Panc1 (cell line): Measurements from ENCODE around the gene CA12.

Source experiments
- POLR2AphosphoS5 ChIP-seq: IDR thresholded peaks from 2 replicates; pipeline ENCODE4 v1.6.1; 2012; ENCODE audit warnings: mild to moderate bottlenecking, low read depth, low read length, moderate library complexity
- SIN3A ChIP-seq: IDR thresholded peaks from 2 replicates; pipeline ENCODE4 v1.6.1; 2012; ENCODE audit warnings: low read depth, mild to moderate bottlenecking, low read length, moderate library complexity, borderline replicate concordance; ENCODE audit not compliant: insufficient read depth
- TCF7L2 ChIP-seq: IDR thresholded peaks from 2 replicates; pipeline ENCODE4 v1.6.1; 2011; ENCODE audit warnings: mild to moderate bottlenecking, low read depth, low read length, inconsistent platforms
- TF ChIP-seq, protein P1 (sequence below): fragments of 450-650 bp; IDR thresholded peaks from 2 replicates; pipeline ENCODE4 v1.5.1; 2017; ENCODE audit warnings: mild to moderate bottlenecking
- TF ChIP-seq, protein P2 (sequence below), 2 experiments: IDR thresholded peaks; 2 replicates each; pipeline ENCODE4 v1.6.1; 2011 to 2012; ENCODE audit warnings: low read depth in 2 of 2, control low read depth in 1 of 2, low read length in 1 of 2, mild to moderate bottlenecking in 1 of 2, moderate library complexity in 1 of 2; ENCODE audit not compliant: insufficient read depth in 1 of 2

GRCh38 chr15:63371297-63371918, 10.2 kb downstream of the CA12 start:
- TF ChIP-seq, protein P1, sequence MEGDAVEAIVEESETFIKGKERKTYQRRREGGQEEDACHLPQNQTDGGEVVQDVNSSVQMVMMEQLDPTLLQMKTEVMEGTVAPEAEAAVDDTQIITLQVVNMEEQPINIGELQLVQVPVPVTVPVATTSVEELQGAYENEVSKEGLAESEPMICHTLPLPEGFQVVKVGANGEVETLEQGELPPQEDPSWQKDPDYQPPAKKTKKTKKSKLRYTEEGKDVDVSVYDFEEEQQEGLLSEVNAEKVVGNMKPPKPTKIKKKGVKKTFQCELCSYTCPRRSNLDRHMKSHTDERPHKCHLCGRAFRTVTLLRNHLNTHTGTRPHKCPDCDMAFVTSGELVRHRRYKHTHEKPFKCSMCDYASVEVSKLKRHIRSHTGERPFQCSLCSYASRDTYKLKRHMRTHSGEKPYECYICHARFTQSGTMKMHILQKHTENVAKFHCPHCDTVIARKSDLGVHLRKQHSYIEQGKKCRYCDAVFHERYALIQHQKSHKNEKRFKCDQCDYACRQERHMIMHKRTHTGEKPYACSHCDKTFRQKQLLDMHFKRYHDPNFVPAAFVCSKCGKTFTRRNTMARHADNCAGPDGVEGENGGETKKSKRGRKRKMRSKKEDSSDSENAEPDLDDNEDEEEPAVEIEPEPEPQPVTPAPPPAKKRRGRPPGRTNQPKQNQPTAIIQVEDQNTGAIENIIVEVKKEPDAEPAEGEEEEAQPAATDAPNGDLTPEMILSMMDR, result no peak
- TF ChIP-seq POLR2AphosphoS5, result no peak
- TF ChIP-seq, protein P2, sequence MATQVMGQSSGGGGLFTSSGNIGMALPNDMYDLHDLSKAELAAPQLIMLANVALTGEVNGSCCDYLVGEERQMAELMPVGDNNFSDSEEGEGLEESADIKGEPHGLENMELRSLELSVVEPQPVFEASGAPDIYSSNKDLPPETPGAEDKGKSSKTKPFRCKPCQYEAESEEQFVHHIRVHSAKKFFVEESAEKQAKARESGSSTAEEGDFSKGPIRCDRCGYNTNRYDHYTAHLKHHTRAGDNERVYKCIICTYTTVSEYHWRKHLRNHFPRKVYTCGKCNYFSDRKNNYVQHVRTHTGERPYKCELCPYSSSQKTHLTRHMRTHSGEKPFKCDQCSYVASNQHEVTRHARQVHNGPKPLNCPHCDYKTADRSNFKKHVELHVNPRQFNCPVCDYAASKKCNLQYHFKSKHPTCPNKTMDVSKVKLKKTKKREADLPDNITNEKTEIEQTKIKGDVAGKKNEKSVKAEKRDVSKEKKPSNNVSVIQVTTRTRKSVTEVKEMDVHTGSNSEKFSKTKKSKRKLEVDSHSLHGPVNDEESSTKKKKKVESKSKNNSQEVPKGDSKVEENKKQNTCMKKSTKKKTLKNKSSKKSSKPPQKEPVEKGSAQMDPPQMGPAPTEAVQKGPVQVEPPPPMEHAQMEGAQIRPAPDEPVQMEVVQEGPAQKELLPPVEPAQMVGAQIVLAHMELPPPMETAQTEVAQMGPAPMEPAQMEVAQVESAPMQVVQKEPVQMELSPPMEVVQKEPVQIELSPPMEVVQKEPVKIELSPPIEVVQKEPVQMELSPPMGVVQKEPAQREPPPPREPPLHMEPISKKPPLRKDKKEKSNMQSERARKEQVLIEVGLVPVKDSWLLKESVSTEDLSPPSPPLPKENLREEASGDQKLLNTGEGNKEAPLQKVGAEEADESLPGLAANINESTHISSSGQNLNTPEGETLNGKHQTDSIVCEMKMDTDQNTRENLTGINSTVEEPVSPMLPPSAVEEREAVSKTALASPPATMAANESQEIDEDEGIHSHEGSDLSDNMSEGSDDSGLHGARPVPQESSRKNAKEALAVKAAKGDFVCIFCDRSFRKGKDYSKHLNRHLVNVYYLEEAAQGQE (IDR thresholded peaks at IDR 0.05; ENCODE audit: insufficient read depth in 1 of 2, low read depth in 2 of 2, low read length in 1 of 2), result no peak
- no peak for TF ChIP-seq SIN3A
- TF ChIP-seq TCF7L2, result no peak
